HEK293 (cell line): ENCODE results near the gene GPR152.
"Not testable (repeated sequence)": the region's sequence is repeated elsewhere in the genome, so short reads cannot be mapped to it uniquely, and the experiment has no call there.

Experiments
- CTCF ChIA-PET: fragments of 350-600 bp; formaldehyde crosslinking; extraction: SDS; loops from one replicate; lab custom pipeline; 2021; ENCODE audit warnings: antibody characterized with exemption; lab: Yijun Ruan, JAX
- POLR2A ChIA-PET: fragments of 300-600 bp; formaldehyde crosslinking; extraction: SDS; loops from one replicate; lab custom pipeline; 2020; ENCODE audit warnings: antibody characterized with exemption, inconsistent platforms; lab: Yijun Ruan, JAX
- H3K27ac ChIP-seq: fragments of 200-500 bp; sonication (Bioruptor generic); 2 replicates; pipeline ENCODE4 v1.5.1; 2014; ENCODE audit warnings: low read depth, low read length, control low read depth, inconsistent platforms; ENCODE audit errors: extremely low read depth
- H3K36me3 ChIP-seq, 2 experiments: fragments of 200-500 bp in 1 of 2; sonication (Bioruptor generic) in 1 of 2; 1 replicate in 1 of 2; 2 replicates in 1 of 2; pipeline ENCODE4 v1.5.1; 2014 to 2017; ENCODE audit warnings: inconsistent platforms in 2 of 2, low read length in 2 of 2; ENCODE audit not compliant: control insufficient read depth in 2 of 2, insufficient read depth in 1 of 2
- H3K4me1 ChIP-seq: fragments of 200-500 bp; sonication (Bioruptor generic); 2 replicates; pipeline ENCODE4 v1.5.1; 2014; ENCODE audit warnings: mild to moderate bottlenecking, low read length, inconsistent platforms; ENCODE audit not compliant: control insufficient read depth, insufficient read depth
- H3K4me3 ChIP-seq: 2 replicates; pipeline ENCODE4 v1.5.1; 2011; ENCODE audit warnings: low read depth, mild to moderate bottlenecking, control low read depth, low read length, moderate library complexity
- H3K9me3 ChIP-seq: fragments of 200-500 bp; sonication (Bioruptor generic); 2 replicates; pipeline ENCODE4 v1.5.1; 2014; ENCODE audit warnings: low read depth, low read length, inconsistent platforms; ENCODE audit not compliant: control insufficient read depth, insufficient read depth
- GLIS2 ChIP-seq: fragments of 450-650 bp; formaldehyde crosslinking; IDR thresholded peaks from 2 replicates; pipeline ENCODE4 v1.5.1; 2016; ENCODE audit warnings: missing biosample characterization, missing genetic modification characterization
- SALL2 ChIP-seq: fragments of 450-650 bp; formaldehyde crosslinking; IDR thresholded peaks from 2 replicates; pipeline ENCODE4 v1.5.0; 2017; ENCODE audit warnings: missing biosample characterization, mild to moderate bottlenecking, missing genetic modification characterization, borderline replicate concordance
- SP7 ChIP-seq: fragments of 450-650 bp; formaldehyde crosslinking; IDR thresholded peaks from 2 replicates; pipeline ENCODE4 v1.5.1; 2016; ENCODE audit warnings: missing biosample characterization, missing genetic modification characterization
- TCF7L2 ChIP-seq: IDR thresholded peaks from 2 replicates; pipeline ENCODE4 v1.6.1; 2011; ENCODE audit warnings: low read depth, mild to moderate bottlenecking, inconsistent platforms, low read length, moderate library complexity, borderline replicate concordance
- ZNF121 ChIP-seq: fragments of 450-650 bp; formaldehyde crosslinking; IDR thresholded peaks from 2 replicates; pipeline ENCODE4 v1.5.1; 2016; ENCODE audit warnings: missing biosample characterization, missing genetic modification characterization
- ZNF24 ChIP-seq: fragments of 450-650 bp; formaldehyde crosslinking; IDR thresholded peaks from 2 replicates; pipeline ENCODE4 v1.5.1; 2016; ENCODE audit warnings: missing biosample characterization, missing genetic modification characterization
- ZNF248 ChIP-seq: fragments of 450-650 bp; formaldehyde crosslinking; IDR thresholded peaks from 2 replicates; pipeline ENCODE4 v1.5.1; 2017; ENCODE audit warnings: missing biosample characterization, missing genetic modification characterization
- ZNF362 ChIP-seq: fragments of 450-650 bp; formaldehyde crosslinking; IDR thresholded peaks from 2 replicates; pipeline ENCODE4 v1.5.1; 2016; ENCODE audit warnings: missing biosample characterization, missing genetic modification characterization
- ZNF404 ChIP-seq: fragments of 450-650 bp; formaldehyde crosslinking; IDR thresholded peaks from 2 replicates; pipeline ENCODE4 v1.5.1; 2017; ENCODE audit warnings: missing biosample characterization, missing genetic modification characterization
- ZNF560 ChIP-seq: fragments of 450-650 bp; formaldehyde crosslinking; IDR thresholded peaks from 2 replicates; pipeline ENCODE4 v1.5.1; 2017; ENCODE audit warnings: missing biosample characterization, missing genetic modification characterization, borderline replicate concordance
- ZNF571 ChIP-seq: fragments of 450-650 bp; formaldehyde crosslinking; IDR thresholded peaks from 2 replicates; pipeline ENCODE4 v1.5.0; 2017; ENCODE audit warnings: missing biosample characterization, missing genetic modification characterization
- ZNF629 ChIP-seq: fragments of 450-650 bp; formaldehyde crosslinking; IDR thresholded peaks from 2 replicates; pipeline ENCODE4 v1.5.1; 2017; ENCODE audit warnings: missing biosample characterization, missing genetic modification characterization
- ZNF777 ChIP-seq: fragments of 450-650 bp; formaldehyde crosslinking; IDR thresholded peaks from 2 replicates; pipeline ENCODE4 v1.5.1; 2017; ENCODE audit warnings: missing biosample characterization, missing genetic modification characterization, borderline replicate concordance
- ZSCAN18 ChIP-seq: fragments of 450-650 bp; formaldehyde crosslinking; IDR thresholded peaks from 2 replicates; pipeline ENCODE4 v1.5.1; 2016; ENCODE audit warnings: missing biosample characterization, missing genetic modification characterization
- ZXDB ChIP-seq: fragments of 450-650 bp; formaldehyde crosslinking; IDR thresholded peaks from 2 replicates; pipeline ENCODE4 v1.5.1; 2016; ENCODE audit warnings: missing biosample characterization, missing genetic modification characterization
- TF ChIP-seq, protein P1 (sequence below): fragments of 450-650 bp; formaldehyde crosslinking; IDR thresholded peaks from 2 replicates; pipeline ENCODE4 v1.5.0; 2017; ENCODE audit warnings: missing biosample characterization, missing genetic modification characterization, borderline replicate concordance

GPR152 gene

GRCh38 chr11:67466367-67466766 is 13.8 kb upstream of the GPR152 start (continued):
- TF ChIP-seq ZSCAN18 (tag by site-specific recombination) (no peak), ZNF362 (tag by site-specific recombination) (no peak), TCF7L2 (no peak), ZNF571 (tag by site-specific recombination) (no peak), ZNF777 (tag by site-specific recombination) (no peak), ZNF404 (no peak), ZNF248 (tag by site-specific recombination) (no peak), ZXDB (tag by site-specific recombination) (no peak)
- TF ChIP-seq, protein P1, sequence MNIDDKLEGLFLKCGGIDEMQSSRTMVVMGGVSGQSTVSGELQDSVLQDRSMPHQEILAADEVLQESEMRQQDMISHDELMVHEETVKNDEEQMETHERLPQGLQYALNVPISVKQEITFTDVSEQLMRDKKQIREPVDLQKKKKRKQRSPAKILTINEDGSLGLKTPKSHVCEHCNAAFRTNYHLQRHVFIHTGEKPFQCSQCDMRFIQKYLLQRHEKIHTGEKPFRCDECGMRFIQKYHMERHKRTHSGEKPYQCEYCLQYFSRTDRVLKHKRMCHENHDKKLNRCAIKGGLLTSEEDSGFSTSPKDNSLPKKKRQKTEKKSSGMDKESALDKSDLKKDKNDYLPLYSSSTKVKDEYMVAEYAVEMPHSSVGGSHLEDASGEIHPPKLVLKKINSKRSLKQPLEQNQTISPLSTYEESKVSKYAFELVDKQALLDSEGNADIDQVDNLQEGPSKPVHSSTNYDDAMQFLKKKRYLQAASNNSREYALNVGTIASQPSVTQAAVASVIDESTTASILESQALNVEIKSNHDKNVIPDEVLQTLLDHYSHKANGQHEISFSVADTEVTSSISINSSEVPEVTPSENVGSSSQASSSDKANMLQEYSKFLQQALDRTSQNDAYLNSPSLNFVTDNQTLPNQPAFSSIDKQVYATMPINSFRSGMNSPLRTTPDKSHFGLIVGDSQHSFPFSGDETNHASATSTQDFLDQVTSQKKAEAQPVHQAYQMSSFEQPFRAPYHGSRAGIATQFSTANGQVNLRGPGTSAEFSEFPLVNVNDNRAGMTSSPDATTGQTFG (tag by site-specific recombination) = no peak

GRCh38 chr11:67465530-67465929 is 13.0 kb upstream of the GPR152 start:
- peak overlapping the region; percentile 74 for H3K4me3 ChIP-seq
- POLR2A ChIA-PET = interaction anchor here (0.6 to 1.6 kb wide), 10 partner anchors 21 to 724 kb away, joined by 3 to 9 read pairs (median 4); partner anchors contain the start of genes PPP1CA and RAD9A
- not testable (repeated sequence) for H3K27ac ChIP-seq, H3K4me1 ChIP-seq, H3K9me3 ChIP-seq, H3K36me3 ChIP-seq
- CTCF ChIA-PET = interaction anchor here (0.5 to 1.7 kb wide), 6 partner anchors 23 to 203 kb away, joined by 3 to 7 read pairs (median 4); partner anchors contain the start of gene PPP1CA
- TF ChIP-seq ZNF629 (tag by site-specific recombination) (0 out of 2 replicates have a peak, but pooled peaks have one; percentile 20), ZNF24 (tag by site-specific recombination) (peak; percentile 31; the same call in 1 of the 2 replicates), SP7 (tag by site-specific recombination) (0 out of 2 replicates have a peak, but pooled peaks have one; percentile 35), ZNF362 (tag by site-specific recombination) (0 out of 2 replicates have a peak, but pooled peaks have one; percentile 48), ZNF121 (tag by site-specific recombination) (peak; percentile 55; the same call in 1 of the 2 replicates)

DNA sequence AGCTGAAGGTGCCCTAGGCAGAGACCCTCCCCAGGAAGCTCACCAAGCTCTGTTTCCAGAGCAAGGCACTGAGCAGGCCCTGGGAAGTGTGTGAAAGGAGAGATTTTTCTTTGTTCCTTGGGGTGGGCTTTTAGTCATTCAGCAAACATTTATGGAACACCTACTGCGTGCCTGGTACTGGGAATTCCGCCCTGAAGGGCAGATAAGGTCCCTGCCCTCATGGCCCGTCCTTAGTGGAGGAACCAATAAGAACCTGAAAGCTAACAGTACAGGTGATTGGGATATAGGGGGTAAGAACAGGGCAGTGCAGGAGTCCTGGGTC is 12.6 kb upstream of the GPR152 start:
- Histone ChIP-seq H3K9me3 (no peaks in the 10 kb centered on the region), H3K36me3 (no peaks in the 10 kb centered on the region), H3K4me1 (no peaks in the 10 kb centered on the region; the same call in 1 of the 2 replicates), H3K4me3 (peak overlapping the region; percentile 74), H3K27ac (peak overlapping the region; percentile 61; the same call in 1 of the 2 replicates)
- no peak for TF ChIP-seq SALL2 (tag by site-specific recombination)
- TF ChIP-seq GLIS2 (tag by site-specific recombination) = 0 out of 2 replicates have a peak, but pooled peaks have one; percentile 65
- no peak for TF ChIP-seq ZNF560 (tag by site-specific recombination)
- ChIA-PET POLR2A (interaction anchor here (0.6 to 1.6 kb wide), 11 partner anchors 18 to 725 kb away, joined by 3 to 9 read pairs (median 4); partner anchors contain the start of genes AIP, PPP1CA and RAD9A), CTCF (interaction anchor here (0.5 to 1.7 kb wide), 8 partner anchors 15 to 203 kb away, joined by 3 to 7 read pairs (median 4); partner anchors contain the start of gene PPP1CA)
